A673 (cell line): Measurements from ENCODE around the gene HAND2.

ENCODE experiments used
- EZH2 ChIP-seq: fragments of 200-600 bp; sonication (generic); IDR thresholded peaks from 2 replicates; pipeline ENCODE4 v1.6.1; 2017; ENCODE audit warnings: borderline replicate concordance, low read depth, mild to moderate bottlenecking, mixed read lengths, antibody characterized with exemption, low read length; ENCODE audit not compliant: poor library complexity, severe bottlenecking
- TF ChIP-seq, protein P1 (sequence below): fragments of 300-800, 200-600 bp; sonication (generic); conservative IDR thresholded peaks from 2 replicates; pipeline ENCODE4 v1.5.1; 2017; ENCODE audit warnings: low read depth, mild to moderate bottlenecking, antibody characterized with exemption, low read length, moderate library complexity, mixed read lengths

DNA sequence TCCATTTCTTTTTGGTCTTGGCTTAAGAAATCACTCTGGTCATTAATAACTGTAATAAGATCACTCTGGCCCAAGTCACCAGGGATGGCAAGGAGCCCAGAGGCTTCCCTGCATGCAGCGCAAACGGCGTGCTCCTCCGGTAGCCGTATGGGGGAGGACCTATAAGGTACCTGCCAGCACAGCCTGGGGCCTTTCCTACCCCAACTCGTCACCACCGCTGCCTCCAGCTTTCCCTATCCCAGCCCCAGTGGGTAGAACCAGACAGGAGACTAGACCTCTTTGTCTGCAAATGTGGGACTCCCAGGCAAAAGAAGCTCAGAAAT, 25.9 kb downstream of the HAND2 start:
- TF ChIP-seq, protein P1, sequence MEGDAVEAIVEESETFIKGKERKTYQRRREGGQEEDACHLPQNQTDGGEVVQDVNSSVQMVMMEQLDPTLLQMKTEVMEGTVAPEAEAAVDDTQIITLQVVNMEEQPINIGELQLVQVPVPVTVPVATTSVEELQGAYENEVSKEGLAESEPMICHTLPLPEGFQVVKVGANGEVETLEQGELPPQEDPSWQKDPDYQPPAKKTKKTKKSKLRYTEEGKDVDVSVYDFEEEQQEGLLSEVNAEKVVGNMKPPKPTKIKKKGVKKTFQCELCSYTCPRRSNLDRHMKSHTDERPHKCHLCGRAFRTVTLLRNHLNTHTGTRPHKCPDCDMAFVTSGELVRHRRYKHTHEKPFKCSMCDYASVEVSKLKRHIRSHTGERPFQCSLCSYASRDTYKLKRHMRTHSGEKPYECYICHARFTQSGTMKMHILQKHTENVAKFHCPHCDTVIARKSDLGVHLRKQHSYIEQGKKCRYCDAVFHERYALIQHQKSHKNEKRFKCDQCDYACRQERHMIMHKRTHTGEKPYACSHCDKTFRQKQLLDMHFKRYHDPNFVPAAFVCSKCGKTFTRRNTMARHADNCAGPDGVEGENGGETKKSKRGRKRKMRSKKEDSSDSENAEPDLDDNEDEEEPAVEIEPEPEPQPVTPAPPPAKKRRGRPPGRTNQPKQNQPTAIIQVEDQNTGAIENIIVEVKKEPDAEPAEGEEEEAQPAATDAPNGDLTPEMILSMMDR, result no peak
- no peak for TF ChIP-seq EZH2
